RCC 7860 (cell line): Measurements from ENCODE around the gene RNF150.

Experiments used
- DNase-seq: peaks from one replicate; pipeline ENCODE4 v3.0.0-alpha.2; 2015; ENCODE audit warnings: low spot score
- FAIRE-seq: peaks from 2 replicates; lab custom pipeline; 2012; peaks lifted over from hg19 to GRCh38; lab: Jason Lieb, UNC

RNF150 gene

DNA sequence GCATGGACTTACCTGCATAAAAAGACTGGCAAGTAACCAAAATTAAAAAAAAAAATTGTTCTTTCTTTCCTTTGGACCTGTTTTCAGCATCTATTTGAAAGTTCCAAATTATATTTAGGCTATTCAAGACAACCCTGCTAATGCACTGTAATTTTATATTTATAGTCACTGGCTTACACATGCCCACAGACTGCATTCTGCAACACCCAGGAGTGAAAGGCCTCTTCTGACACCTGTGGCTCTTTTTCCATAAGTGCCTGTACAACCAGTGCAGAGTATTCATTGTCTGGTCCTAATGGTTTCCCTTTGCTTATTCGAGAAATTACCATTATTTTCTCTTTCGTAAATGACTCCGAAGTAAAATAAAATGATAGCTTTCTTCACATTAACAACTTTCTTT, 143.3 kb downstream of the RNF150 start:
- no peak for FAIRE-seq

DNA sequence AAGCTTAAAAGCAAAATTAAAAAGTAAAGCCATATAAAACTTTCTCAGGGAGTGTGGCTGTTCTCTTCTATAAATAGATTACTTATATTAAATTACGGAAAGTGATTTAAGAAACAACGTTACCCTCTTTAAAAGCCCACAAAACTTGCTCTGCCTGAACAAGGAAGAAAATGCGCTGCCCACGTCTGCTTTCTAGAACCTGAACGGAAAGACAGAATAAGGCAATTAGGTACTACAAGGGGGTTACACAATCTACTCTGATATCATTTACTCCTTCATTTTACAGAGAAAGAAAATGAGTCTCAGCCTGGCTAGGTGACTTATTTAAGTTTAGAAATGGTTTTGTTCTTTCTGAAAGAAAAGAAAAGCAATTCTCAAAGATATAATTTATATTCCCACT, 147.2 kb downstream of the RNF150 start:
- DNase-seq (no peak), FAIRE-seq (no peak)

More for the DNA sequence above, 143.3 kb downstream of the RNF150 start:
- DNase-seq, result no peak

DNA sequence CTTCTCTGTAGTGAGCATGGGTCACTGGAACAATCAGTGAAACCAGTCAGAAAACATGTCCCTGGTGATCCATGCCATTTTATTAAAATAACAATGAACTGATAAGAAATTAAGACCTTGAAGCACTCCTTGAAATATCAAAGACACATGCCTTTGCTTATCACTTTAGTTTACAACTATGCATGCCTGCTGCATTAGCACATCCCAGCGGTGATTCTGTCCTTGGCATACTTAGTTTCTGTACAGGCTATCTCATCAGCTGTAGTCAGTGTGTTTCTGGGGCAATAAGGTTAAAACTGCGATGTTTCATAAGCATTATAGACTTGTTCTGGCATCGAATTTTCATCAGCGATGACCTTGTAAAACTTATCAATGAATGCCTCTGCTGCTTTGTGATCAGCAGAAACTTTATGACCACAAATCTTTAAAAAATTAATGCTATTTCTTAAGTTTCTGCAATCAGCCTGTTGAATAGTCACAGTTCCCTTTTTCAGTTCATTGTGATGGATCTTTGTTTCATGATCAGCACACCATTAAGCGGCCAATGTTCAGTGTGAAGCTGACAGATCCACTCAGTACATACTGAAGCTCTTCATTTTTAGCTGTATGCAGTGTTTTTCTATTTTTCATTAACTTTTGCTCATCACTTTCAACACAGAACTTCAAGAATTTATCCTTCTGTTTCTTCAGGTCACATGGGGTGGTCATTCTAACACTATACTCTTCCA, 150.5 kb downstream of the RNF150 start:
- FAIRE-seq, result no peak
- DNase-seq, result no peak

DNA sequence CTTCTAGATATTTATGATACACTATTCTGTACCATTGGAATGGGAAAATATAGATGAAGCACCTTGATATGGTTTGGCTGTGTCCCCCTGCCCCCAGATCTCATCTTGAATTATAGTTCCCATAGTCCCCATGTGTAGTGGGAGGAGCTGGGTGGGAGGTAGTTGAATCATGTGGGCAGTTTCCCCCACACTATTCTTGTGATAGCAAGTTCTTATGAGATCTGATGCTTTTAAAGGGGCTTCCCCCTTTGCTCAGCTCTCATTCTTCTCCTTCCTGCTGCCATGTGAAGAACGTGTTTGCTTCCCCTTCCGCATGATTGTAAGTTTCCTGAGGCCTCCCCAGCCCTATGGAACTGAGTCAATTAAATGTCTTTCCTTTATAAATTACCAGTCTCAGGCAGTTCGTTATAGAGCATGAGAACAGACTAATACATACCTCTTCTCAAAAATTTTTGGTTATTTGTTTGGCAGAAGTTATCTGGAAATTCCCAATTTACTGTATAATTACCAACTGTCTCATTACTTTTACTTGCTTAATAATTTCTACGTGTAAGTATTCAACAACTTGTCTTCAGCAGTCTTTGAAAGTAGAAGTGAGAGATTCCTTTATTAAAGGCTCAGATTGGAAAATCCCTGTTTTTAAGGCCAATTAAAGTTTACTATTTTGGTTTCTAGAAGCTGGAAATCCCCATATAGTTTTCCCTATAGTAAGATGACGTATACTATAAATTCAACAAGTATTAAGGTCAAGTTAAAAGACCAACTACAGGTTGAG, 152.7 kb downstream of the RNF150 start:
- FAIRE-seq, result no peak

DNA sequence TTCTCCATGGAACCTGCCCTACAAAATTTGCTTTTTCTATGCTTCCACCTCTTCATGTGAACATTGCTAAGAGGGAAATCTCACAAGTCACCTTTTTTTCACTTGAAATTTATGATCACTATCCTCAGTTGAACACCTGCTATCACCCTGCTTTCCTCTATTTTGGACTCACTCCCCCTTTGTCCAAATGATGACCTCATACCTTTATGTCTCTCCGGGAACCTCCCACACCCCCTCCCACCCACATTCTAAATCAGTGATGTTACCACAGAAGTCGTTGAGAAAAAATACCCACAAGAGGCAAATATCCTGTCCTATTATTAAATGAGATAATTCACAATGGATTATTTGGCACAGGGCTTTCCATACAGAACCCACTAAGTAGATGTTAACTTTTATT, 156.5 kb downstream of the RNF150 start:
- FAIRE-seq, result no peak
- DNase-seq, result no peak

More for the DNA sequence above, 152.7 kb downstream of the RNF150 start:
- DNase-seq, result no peak

DNA sequence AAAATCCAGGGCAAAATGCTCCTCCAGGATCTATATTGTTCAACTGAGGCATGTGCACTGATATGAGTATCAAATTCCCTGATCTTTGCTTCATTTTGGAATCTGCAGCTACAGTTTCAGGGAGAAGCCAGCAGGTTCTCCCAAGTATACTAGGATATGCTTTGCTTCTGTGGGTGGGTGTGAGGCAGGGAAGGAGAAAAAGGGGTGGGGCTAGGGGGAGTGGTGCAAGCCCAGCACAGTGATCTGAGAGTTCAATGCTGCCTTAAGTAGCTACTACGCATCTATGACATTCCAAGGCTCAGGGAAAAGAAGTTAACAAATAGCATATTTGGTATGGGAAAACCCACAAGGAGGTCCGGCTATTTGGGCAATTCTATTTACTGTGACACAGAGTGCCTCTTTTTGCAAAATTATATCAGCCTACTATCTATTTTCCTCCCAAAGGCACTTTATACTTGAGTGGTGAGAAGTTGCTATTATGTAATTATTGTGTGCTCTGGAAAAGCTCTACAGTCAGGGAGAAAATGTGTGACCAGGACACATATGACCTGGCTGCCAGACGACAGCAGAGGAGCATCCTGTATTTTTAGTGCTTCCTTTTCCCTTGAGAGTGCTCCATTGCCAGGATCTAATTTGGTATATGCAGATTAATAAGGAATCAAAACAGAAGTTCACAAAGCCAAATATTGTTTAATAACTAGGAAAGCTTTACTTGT, 162.0 kb downstream of the RNF150 start:
- no peak for FAIRE-seq
- DNase-seq, result no peak

DNA sequence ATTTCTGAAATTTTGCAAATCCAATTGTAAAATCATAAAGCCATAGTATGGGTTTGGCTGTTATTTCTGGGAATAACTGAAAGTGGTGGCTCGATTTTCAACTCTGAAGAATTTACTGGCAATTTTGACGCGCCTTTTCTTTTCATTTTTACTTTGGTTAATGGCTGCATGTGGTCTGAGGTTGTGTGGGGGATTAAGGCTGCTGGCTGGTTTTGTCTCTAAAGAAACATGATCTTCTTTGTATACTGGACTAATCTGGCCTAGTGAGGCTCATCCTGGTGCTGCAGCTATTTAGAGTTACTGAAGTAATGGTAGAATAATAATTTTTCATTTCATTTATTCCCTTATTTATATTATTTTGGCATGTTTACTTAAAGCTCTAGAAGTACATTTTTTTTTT, 164.0 kb downstream of the RNF150 start:
- no peak for FAIRE-seq
- no peak for DNase-seq

DNA sequence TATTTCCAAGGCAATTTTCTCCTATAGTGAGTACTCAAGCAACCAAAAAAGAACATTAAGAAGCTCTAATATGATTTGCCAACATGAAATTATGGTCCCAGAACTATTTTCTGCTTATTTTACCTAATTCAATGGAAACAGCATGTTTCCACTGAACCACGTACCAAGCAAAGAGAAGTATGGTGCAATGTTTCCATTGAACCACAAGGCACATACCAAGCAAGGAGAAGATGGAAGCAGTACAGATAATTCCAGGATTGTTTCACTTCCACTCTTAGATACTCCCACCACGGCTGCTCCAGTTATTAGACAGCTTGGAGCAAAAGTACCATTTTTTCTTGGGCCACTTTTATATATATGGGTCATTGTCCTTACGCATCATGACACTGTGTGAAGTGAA, 164.9 kb downstream of the RNF150 start:
- DNase-seq (no peak), FAIRE-seq (no peak)

DNA sequence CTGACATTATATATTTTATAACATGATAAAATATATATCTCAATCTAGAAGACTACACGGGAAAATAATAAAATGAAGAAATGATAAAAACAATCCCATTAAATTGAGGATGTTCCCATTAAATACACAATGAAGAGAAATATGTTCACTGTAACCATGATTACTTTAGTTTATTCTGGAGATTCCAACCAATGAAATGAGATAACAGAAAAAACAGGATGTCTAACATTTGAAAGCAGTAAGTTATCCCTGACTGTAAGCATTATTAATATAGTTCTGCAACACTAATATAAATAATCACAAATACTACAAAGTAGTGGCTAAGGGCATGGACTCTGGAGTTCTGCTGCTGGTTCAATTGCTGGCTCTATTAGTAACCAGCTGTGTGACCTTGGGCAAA, 169.4 kb downstream of the RNF150 start:
- FAIRE-seq (no peak), DNase-seq (no peak)

DNA sequence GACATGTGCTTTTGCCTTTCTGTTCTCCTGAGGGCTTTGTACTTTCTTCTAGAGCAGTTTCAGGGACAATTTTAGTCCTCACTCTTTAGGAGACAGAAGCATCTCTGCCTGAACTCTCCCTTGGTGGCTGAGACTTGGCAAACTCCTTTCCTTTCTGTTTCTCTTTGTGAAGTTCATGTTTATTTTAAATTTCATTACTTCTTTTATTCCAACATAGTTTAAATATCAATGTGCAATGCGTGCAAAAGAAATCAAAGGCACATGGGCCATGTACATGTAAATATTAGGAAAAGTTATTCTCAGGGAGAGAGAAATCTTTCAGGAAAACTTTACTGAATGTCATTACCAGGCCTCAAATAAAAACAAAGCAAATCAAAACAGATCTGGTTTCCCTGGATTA, 177.6 kb downstream of the RNF150 start:
- no peak for DNase-seq
- FAIRE-seq, result no peak

DNA sequence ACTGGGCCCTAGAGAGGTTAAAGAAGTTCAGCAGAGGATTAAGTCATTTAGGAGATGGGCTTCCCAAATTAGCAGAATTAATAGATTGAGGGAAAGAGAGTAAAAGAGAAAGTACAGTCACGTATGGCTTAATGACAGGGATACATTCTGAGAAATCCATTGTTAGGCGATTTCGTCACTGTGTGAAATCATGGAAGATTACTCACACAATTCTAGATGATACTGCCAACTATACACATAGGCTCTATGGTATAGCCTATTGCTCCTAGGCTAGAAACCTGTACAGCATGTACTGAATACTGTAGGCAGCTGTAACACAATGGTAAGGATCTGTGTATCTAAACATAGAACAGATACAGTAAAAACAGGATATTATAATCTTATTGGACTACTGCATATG, 180.6 kb downstream of the RNF150 start:
- DNase-seq, result no peak
- FAIRE-seq, result no peak

DNA sequence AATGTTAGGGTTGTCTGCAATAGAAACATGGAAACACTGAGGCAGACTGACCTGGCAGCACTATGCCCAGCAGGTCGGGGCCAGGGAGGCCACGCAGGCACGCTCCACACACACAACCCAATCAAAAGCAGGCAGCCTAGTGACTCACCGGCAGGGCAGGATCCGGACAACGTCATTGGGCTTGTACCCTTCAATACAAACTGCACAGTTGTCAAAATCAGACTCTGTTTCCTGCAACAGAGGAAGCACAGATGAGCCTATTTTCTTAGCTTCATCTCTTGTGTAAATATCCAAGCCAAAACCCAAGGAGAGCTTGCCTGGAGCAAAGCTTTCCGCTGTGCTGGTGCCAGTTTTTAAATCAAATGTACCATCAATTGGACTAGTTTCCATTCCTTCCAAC, 185.8 kb downstream of the RNF150 start:
- DNase-seq, result no peak
- FAIRE-seq, result no peak

DNA sequence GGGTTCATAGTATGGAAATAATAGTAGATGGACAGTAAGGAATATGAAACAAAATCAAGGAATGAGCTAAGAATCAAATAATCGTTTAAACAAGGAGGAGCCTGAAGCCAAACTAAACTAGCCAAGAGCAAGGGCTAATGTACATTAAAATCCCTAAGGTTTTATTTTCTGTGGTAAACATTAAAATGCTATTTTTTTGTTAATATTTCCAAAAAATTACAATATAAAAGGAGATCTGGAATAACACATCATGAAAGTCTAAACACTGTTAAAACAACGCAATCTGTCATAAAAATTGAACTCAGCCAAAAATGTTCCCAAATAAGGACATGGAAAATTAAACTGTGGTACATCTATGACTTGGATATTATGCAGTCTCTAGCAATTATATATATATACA, 188.2 kb downstream of the RNF150 start:
- no peak for FAIRE-seq
- DNase-seq, result no peak

DNA sequence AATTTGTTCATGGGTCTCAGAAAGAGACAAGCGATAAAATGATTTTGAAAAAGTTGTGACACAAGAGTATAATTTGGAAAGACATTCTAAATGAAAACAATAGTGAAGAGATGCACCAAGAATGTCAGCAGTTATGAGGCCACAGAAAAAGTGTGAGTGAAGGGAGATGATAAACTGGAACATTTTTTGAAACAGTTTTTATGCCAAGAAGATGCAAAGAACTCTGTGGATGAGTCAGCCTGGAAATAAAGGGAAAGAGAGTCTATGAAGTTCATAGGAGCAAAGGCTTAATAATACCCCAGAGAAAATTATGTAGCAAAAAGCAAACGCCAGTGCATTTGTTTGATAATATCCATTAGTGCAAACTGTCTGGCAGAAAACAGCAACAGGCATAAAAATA, 188.7 kb downstream of the RNF150 start:
- no peak for FAIRE-seq
- no peak for DNase-seq

DNA sequence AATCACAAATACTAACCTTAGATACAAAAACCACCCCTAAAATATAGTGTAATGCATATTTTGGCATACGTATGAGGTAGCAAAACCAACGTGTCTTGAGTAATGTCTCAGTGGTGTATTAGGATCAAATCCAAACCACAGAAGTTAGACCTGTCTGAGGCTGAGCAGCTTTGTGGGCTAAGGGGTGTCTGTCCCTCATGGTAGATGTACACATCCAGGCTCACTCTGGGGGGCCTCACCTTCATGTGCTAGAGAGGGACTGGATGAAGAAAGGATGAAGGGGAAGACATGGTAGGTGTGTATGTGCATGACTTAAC, 189.1 kb downstream of the RNF150 start:
- DNase-seq, result no peak

DNA sequence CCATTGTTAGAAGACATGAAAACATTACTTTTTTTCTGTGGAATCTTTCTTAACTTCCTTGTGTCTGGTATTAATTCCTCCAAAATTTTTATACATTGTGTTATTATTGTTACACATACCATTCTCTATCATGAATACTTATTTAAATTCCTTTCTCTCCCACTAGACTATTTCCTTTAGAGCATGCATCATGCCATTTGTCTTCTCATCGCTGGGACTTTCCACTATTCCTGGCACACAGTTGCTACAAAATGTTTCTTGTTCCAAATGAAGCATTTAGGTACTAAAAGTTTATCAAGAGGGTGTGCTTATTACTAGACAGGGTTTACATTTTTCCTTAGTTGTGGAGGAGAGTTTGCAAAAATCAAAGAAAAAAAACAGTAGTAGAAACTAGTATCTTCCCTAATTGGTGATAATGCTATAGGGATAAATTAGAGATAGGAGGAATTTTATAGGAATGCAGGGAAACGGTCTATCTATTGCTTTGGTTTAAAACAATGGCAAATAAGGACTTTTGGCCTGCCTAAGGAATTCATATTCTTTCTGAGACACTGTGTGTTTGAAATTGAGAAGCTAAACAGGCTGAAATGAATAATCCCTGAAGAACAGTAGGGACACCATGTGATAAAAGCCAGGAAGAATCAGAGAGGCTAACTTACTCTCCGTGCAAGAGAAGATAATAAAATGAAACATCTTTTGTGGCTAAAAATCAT, 189.6 kb downstream of the RNF150 start:
- FAIRE-seq, result no peak
- DNase-seq, result no peak

More for the DNA sequence above, 189.1 kb downstream of the RNF150 start:
- no peak for FAIRE-seq

DNA sequence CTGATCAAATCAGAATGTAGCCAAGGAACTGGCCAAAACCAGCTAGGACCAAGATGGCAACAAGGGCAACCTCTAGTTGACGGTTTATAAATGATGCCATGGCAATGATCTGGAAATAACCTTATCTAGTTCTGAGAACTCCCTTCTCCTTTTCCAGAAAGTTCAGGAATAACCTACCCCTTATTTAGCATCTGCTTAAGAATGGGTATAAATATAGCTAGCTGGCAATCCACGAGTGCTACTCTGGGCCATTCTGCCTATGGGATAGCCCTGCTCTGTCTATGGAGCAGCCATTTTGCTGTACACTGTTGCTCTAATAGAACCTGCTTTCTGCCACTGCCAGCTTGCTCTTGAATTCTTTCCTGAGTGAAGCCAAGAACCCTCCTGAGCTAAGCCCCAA, 192.7 kb downstream of the RNF150 start:
- no peak for DNase-seq
- FAIRE-seq, result no peak

DNA sequence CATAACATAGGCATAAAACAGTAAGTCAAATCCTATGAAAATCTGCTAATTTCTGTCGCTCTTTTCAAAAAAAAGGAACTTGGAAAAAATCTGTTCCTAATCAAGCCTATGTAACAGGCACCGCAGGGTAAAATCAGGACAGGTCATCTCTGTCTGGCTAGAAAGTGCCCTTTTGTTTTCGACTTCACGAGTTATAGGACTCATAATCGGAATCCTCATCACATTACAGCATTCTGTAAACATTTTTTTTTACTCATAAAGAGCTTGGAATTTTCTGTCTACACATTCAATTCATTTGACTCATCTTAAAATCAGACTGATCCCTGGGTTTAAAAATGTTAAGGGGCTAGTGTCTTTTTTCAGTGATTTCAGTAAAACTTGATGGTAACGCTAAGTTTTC, 195.4 kb downstream of the RNF150 start:
- DNase-seq, result no peak
- FAIRE-seq, result no peak

DNA sequence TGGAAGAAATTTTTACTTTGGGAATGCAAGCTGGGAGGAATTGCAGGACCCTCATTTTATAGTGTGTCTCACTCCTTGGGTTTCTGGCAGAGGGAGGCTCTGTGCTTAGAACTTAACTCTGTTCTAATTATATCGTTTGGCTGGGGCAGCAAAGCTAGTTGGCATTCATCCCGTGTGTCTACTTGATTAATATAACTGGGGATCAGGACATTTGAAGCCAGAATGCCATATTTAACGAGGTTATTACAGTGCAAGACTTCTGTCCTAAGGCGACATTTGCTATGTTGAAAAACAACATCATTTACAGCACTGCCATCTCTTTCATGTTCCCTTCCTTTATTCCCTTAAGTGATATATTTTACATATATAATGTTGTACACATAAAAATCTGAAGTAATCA, 198.0 kb downstream of the RNF150 start:
- FAIRE-seq, result no peak
- no peak for DNase-seq

DNA sequence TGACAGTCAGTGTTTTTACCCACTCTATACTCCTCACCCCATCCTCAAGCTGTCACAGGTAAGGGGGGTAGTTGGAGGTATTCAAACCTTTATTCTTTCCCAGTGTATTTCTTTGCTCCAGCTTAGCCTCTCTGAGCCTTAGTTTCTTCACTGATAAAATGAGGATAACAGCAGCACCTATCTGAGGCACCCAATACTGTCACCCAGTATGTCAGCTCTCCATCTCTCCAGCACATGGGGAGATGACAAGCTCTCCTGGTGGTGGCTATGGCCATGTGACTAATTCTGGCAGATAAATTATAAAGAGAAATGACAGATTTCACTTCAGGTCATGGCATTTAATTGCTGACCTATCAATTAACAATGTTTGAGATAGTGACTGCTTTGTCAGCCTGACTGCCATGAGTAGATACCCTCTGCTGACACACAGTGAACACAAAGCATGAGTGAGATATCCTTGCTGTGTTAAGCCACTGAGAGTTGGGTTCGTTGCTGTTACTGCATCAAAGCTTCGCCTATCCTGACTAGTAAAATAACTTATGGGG, 200.7 kb downstream of the RNF150 start:
- DNase-seq (no peak), FAIRE-seq (no peak)

DNA sequence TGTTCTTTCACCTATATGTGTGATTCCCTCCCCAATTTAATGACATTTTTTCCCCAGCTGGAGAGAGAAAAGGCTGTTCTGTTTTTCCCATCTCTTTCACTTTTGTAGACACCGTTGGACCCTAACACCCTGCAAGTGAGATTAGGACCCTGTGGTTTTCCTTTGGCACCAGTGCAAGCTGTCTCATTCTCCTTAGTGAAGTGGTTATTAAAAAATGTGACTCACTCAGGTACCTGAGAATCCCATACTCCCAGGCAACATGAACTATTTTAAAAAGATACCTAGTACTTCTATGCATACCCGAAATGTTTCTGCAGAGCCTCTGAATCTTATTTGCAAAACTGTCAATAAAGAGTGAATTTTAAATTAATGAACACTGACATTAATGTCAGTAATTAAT, 201.4 kb downstream of the RNF150 start:
- FAIRE-seq, result no peak
- DNase-seq, result no peak
